Kidney (tissue), 14 donors: Measurements from ENCODE around the gene KNDC1. TPM values are rescaled to one million over a fixed set of nuclear protein-coding genes. Genes with fewer than 3 reads are reported as not detected.

Experiments used
- DNase-seq, 5 donors: peaks; one replicate each; pipeline ENCODE4 v3.0.0-alpha.2; 2013 to 2020
- FAIRE-seq: peaks from 2 replicates; lab custom pipeline; 2012; peaks lifted over from hg19 to GRCh38; lab: Jason Lieb, UNC
- H3K27ac ChIP-seq, 2 donors: one replicate each; pipeline ENCODE4 v1.7.0; 2013; ENCODE audit warnings: low read depth in 2 of 2, low read length in 2 of 2, inconsistent platforms in 1 of 2
- H3K27me3 ChIP-seq: one replicate; pipeline ENCODE4 v1.7.1; 2013; ENCODE audit warnings: low read length, inconsistent platforms; ENCODE audit not compliant: control insufficient read depth, insufficient read depth
- H3K36me3 ChIP-seq, 3 donors: one replicate each; pipeline versions ENCODE4 v1.7.0 to v1.7.1; 2013; ENCODE audit warnings: low read length in 3 of 3, control low read depth in 1 of 3, inconsistent platforms in 1 of 3; ENCODE audit not compliant: insufficient read depth in 3 of 3, control insufficient read depth in 2 of 3
- H3K4me1 ChIP-seq, 3 donors: one replicate each; pipeline versions ENCODE4 v1.7.0 to v1.7.1; 2013; ENCODE audit warnings: low read length in 3 of 3, inconsistent platforms in 1 of 3, low read depth in 1 of 3; ENCODE audit not compliant: control insufficient read depth in 2 of 3, insufficient read depth in 2 of 3
- H3K4me3 ChIP-seq, 3 donors: one replicate each; pipeline versions ENCODE4 v1.7.0 to v1.8.1; 2013; ENCODE audit warnings: low read length in 3 of 3, control low read depth in 1 of 3, inconsistent platforms in 1 of 3
- H3K9ac ChIP-seq, 3 donors: one replicate each; pipeline versions ENCODE4 v1.7.0 to v1.7.1; 2013; ENCODE audit warnings: low read length in 3 of 3, control low read depth in 1 of 3, inconsistent platforms in 1 of 3
- H3K9me3 ChIP-seq, 3 donors: one replicate each; pipeline versions ENCODE4 v1.7.0 to v1.7.1; 2013; ENCODE audit warnings: low read length in 3 of 3, control low read depth in 1 of 3, inconsistent platforms in 1 of 3; ENCODE audit not compliant: control insufficient read depth in 2 of 3, insufficient read depth in 1 of 3
- CTCF ChIP-seq: IDR thresholded peaks from 3 replicates; pipeline ENCODE4 v1.5.1; 2012; ENCODE audit warnings: mild to moderate bottlenecking, moderate library complexity, borderline replicate concordance; ENCODE audit not compliant: insufficient read depth; ENCODE audit errors: extremely low read depth
- intact Hi-C: fragments of 100-400 bp; cut with DNase I; formaldehyde crosslinking; loops from one replicate; pipeline ENCODE4 v1.11.1; 2022
- polyA plus RNA-seq: library from polyadenylated mRNA; stranded (reverse); fragments of 350-450 nt; fragmentation: Illumina TruSeq; extraction: RNeasy Lipid Tissue Mini Kit (QIAGEN cat#74804); gene quantifications from one replicate; pipeline ENCODE4 v1.2.3, GENCODE V29; 2014; ENCODE audit warnings: low read depth, low replicate concordance; ENCODE audit not compliant: insufficient read depth
- total RNA-seq: library from RNA; stranded (reverse); fragmentation: NEBNext Ultra II Directional; extraction: Animal tissue kit (Norgen Biotek cat#: 25700); gene quantifications from one replicate; pipeline ENCODE4 v1.2.1, GENCODE V29; 2021
- donor health status: control.
- donor health status: control.
- donor health status: control.
- donor health status: control.
- donor health status: control.
- donor health status: DM: yes; HTN: yes; CAD: no.
- donor health status: Normal renal cell carcinoma (clear cell type).

KNDC1 gene
- total and polyA plus RNA-seq, 2 donors from 2014 or later = 0.43 to 8.7 TPM

- FAIRE-seq = no peak
- Histone ChIP-seq H3K9ac (no peak overlapping the region), H3K4me3 (no peak overlapping the region), H3K27me3 (no peaks in the 10 kb centered on the region), H3K4me1 (no peaks in the 10 kb centered on the region), H3K9me3 (no peaks in the 10 kb centered on the region), H3K36me3 (peaks cover 0 to 2% (median 0%) of the 10 kb centered on the region in 3 donors), H3K27ac (no peak overlapping the region)
- peak in 1 of 5 donors; percentile 70 for DNase-seq
- no peak for TF ChIP-seq CTCF
- intact Hi-C loops = no loop called here
Measured at GRCh38 chr10:133207041-133207600, 47.1 kb downstream of the KNDC1 start.

- Histone ChIP-seq H3K4me1 (no peaks in the 10 kb centered on the region), H3K27me3 (no peaks in the 10 kb centered on the region)
Measured at GRCh38 chr10:133207627-133208026, 47.6 kb downstream of the KNDC1 start.

GRCh38 chr10:133208466-133208865 lies 48.4 kb downstream of the KNDC1 start:
- H3K4me1 ChIP-seq = no peaks in the 10 kb centered on the region
- intact Hi-C loops = no loop called here

More at GRCh38 chr10:133207627-133208026, 47.6 kb downstream of the KNDC1 start:
- no peak overlapping the region for H3K4me3 ChIP-seq
- no peaks in the 10 kb centered on the region for H3K9me3 ChIP-seq
- H3K9ac ChIP-seq = no peak overlapping the region
- peaks cover 0 to 2% (median 0%) of the 10 kb centered on the region in 3 donors for H3K36me3 ChIP-seq
- intact Hi-C loops = no loop called here
- TF ChIP-seq CTCF = no peak
- DNase-seq = peak in 1 of 5 donors; percentile 72
- FAIRE-seq = no peak
- H3K27ac ChIP-seq = no peak overlapping the region

More at GRCh38 chr10:133208466-133208865, 48.4 kb downstream of the KNDC1 start:
- no peak overlapping the region for H3K4me3 ChIP-seq
- no peak overlapping the region for H3K9ac ChIP-seq
- peak in 1 of 5 donors; percentile 56 for DNase-seq
- no peaks in the 10 kb centered on the region for H3K27me3 ChIP-seq
- FAIRE-seq = no peak
- H3K9me3 ChIP-seq = no peaks in the 10 kb centered on the region
- H3K36me3 ChIP-seq = peaks cover 0 to 2% (median 0%) of the 10 kb centered on the region in 3 donors
- H3K27ac ChIP-seq = no peak overlapping the region
- no peak for TF ChIP-seq CTCF
